Measurements from ENCODE around the gene RAPGEF1.
"Not testable (repeated sequence)": the region's sequence is repeated elsewhere in the genome, so short reads cannot be mapped to it uniquely, and the experiment has no call there.

RAPGEF1 gene, protein sequence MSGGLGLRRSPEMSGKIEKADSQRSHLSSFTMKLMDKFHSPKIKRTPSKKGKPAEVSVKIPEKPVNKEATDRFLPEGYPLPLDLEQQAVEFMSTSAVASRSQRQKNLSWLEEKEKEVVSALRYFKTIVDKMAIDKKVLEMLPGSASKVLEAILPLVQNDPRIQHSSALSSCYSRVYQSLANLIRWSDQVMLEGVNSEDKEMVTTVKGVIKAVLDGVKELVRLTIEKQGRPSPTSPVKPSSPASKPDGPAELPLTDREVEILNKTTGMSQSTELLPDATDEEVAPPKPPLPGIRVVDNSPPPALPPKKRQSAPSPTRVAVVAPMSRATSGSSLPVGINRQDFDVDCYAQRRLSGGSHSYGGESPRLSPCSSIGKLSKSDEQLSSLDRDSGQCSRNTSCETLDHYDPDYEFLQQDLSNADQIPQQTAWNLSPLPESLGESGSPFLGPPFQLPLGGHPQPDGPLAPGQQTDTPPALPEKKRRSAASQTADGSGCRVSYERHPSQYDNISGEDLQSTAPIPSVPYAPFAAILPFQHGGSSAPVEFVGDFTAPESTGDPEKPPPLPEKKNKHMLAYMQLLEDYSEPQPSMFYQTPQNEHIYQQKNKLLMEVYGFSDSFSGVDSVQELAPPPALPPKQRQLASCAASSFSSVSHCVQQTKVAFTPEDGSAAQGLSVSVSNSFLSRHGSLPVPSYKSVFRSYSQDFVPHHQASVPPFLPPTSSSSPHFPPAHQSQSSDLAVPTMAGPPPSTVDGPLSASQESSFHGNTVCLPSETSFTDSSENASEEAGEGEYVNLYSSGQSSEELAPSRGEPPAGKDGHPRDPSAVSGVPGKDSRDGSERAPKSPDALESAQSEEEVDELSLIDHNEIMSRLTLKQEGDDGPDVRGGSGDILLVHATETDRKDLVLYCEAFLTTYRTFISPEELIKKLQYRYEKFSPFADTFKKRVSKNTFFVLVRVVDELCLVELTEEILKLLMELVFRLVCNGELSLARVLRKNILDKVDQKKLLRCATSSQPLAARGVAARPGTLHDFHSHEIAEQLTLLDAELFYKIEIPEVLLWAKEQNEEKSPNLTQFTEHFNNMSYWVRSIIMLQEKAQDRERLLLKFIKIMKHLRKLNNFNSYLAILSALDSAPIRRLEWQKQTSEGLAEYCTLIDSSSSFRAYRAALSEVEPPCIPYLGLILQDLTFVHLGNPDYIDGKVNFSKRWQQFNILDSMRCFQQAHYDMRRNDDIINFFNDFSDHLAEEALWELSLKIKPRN (N-terminal part only)

DNA sequence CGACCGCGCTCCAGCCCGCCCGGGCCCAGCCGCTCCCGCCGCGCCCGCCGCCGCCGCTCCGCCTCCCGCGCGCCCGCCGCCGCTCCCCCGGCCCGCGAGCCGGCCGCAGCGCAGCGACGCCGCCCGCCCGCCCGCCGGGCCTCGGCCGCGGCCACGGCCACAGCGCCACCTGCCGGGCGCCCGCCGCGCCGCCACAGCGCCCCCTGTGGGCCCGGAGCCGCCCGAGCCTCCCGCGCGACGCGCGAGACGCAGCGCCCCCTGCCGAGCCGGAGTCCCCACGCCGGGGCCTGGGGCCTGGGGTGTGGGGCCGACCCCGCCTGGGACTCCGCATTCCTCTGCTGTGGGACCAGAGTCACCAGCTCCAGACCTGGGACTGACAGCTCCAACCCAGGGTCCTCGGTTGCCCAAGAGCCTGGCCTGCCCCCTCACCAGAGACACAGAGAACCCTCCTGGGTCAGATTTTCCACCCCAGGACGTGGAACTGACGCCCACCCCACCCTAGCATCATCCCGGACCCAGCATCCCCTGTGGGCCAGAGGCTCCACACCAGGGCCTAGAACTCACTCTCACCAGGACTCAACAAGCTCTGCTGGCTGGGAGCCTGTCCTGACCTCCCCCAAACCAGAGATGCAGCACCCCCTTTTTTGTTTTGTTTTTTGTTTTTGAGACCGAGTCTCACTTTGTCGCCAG, at the start of gene RAPGEF1:
RAPGEF1 (minus strand) TSS at position 118 of the 690 bp plus-strand sequence. CDS start 246 bp downstream, outside the sequence.
- no peak for DNase-seq (ENCODE audit: low spot score)

DNA sequence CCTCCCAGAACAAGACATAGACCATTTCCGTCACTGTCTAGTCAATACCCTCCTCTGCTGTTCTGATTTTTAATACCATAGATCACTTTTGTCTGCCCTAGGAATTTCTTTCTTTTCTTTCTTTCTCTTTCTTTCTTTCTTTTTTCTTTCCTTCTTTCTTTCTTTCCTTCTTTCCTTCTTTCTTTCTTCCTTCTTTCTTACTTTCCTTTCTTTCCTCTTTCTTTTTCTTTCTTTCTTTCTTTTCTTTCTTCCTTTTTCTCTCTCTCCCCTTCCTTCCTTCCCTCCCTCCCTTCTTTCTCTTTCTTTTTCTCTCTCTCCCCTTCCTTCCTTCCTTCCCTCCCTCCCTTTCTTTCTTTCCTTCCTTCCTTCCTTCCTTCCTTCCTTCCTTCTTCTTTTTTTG, 49.0 kb upstream of the RAPGEF1 start:
- DNase-seq (ENCODE audit: low spot score): no peak

DNA sequence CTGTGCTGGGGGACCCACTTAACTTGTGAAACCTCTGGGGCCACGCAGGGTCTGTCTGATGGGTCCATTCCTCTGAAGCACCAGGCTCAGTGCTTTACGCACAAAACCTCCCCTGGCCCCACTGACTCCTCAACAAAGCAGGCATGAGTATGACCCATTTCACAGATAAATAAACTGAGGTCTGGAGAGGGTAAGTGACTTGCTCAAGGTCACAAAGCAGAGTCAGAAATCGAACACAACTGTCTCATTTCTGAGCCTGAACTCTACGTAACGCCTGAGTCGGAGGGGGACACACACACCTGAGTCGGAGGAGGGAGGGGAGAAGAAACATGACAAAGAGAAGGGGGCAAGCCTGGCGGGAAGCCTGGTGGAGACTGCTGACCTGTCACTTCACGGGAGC, 48.0 kb upstream of the RAPGEF1 start:
- DNase-seq (ENCODE audit: low spot score): no peak

DNA sequence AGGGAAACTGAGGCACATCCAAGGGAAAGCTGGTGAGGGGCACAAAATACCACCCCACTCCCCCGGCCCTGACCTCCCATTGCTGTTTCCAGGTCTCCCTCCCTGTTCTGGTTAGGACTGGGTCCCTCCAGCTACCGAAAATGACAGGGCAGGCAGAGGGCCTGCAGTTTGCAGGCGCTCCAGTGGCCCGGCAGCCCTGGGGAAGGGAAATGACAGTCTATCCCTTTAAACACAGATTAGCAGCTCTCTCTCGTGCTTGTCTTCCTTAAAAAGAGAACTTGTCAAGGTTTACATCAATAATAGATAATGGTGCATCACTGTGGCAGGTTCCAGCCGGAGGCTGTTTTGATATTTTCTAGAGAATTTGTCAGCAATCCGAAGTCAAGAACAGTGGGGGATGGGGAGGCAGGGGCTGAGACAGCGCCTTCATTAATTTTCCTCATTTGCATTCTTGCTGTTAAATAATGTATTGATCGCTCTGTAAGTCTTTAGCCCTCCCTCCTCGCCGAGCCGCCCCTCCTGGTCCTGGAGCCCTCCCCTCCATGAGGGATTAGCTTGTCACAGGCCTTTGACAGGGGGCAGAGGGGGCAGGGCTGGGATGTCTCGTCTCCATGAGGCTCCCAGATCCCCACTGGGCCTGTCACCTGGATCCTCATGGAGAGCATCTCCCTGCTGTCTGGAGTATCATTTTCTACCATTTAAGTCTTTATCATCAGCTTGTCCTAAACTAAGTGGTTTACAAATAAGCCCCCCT, 45.0 kb upstream of the RAPGEF1 start:
- no peak for DNase-seq (ENCODE audit: low spot score)

DNA sequence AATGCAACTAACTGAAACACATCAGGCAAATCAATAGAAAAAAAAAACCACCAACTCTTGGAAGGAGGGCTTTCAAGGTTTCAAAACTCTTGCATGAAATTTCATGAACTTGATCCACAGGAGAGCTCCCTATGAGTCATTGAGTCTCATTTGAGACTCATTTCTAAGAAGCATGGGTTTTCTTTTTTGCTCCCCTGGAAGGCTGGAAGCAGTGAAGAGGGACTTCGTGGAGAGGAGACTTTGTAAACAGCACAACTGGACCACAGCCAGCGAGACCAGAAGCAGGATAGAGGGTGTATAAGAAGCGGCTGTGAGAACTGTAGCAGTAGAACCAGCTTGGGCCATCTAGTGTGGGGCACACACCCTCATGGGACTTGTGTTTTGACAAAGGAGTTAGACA, 41.2 kb upstream of the RAPGEF1 start:
- no peak for DNase-seq (ENCODE audit: low spot score)

DNA sequence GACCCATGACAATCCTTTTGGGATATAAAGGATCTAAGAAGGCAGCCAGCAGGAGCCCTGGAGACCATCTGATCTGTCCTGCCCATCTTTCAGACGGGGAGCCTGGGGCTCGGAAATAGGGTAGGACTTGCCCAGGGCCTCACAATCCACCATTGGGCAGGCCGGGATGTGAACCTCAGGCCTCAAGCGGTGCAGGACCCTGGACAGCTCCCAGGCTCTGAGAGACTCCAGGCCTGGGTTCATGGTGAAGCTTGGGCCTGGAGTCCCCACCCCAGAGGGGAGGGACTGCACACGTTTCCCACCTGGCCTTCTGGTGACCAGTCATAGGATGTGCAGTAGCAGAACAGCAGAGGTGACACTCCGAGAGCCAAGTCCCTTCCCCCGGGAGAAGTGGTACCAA, 36.6 kb upstream of the RAPGEF1 start:
- no peak for DNase-seq (ENCODE audit: low spot score)

DNA sequence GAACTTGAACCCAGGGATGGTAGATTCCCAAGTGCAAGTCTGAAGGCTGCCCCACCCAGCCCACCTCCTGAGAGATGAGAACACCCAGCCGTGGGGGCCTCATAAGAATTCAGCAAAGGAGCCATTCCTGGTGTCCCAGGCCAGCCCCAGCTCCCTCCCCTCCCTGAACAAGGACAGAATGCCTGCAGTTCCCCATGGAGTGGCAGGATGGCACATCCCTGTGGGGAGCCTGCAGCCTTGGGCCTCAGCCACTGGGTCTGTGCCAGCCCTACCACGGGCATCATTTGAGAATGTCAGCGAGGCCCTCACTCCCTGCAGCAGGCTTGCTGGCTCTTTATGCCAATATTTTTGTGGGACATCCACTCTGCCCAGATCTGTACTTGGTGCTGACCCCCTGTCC, 36.2 kb upstream of the RAPGEF1 start:
- DNase-seq (ENCODE audit: low spot score): no peak

DNA sequence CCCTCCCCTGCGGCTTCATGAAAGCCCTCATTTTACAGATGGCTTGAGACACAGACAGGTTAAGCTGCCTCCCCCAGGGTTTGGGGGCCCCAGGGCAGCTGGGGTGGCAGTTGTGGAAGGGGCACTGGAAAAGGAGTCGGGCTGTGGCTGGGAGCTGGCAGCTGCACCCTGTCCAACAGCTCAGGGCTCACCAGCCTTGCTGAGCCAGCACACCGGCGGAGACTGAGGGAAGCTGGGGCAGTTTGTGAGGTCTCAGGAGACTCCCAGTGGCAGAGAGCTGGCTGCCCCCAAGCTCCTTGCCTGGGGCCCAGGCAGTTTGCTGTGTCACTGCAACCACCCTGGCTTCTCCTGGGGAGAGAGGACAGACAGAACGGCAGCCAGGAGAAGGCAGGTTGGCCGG, 34.8 kb upstream of the RAPGEF1 start:
- no peak for DNase-seq (ENCODE audit: low spot score)

DNA sequence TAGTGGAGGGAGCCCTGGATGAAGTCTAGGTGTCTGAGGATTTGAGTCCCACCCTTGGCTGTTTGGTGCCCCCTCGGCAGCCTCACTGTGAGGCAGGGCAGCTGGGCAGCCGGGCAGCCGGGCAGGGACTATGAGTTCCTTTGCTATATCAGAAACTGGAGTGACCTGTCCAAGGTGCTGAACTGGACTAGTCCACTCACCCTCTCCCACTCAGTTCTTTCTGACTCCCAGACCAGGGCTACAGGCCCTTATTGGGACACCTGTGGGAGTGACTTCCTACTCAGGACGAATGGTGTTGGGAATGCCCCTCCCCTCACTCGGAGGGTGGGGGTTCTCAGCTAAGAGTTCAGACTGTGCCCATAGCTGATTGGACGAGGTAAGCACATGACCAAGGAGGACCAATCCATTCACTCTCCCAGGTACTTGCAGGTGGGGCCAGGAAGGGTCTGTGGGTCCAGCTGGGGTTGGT, 34.1 kb upstream of the RAPGEF1 start:
- DNase-seq (ENCODE audit: low spot score): peak; percentile 45

DNA sequence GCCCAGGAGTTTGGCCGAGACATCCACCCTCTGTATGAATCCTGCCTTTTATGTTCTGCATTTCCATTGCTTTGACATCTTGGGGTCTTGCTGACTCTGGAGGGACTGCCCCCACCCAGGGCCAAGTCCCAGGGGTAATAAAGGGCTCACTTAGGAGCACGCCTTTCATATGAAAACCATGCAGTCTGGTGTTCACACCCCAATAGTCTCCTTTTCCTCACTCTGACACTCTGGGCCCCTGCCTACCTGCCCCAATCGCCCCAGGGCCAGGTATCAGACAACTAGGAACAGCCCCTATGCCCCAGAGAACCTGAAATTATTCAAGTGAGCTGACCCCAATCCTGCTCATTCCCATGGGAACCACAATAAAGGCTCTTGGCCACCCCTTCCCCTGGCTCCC, 33.1 kb upstream of the RAPGEF1 start:
- no peak for DNase-seq (ENCODE audit: low spot score)

DNA sequence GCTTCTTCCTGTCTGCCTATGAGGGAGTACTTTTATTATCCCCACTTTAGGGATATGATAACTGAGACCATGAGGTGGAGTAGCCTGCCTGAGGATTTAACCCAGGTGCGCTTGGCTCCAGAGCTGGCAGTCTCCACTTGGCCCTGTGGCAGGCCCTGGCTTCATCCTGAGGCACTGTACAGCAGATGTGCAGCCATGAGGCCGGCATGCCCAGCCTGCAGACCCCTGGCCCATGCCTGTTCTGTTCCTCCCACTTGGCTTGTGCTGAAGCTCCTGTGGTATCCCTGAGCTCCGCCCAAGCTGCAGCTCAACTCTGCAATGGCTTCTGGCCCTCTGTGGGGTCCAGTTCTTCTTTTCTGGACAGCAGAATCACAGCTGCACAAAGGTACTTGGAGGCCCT, 31.8 kb upstream of the RAPGEF1 start:
- DNase-seq (ENCODE audit: low spot score): no peak

DNA sequence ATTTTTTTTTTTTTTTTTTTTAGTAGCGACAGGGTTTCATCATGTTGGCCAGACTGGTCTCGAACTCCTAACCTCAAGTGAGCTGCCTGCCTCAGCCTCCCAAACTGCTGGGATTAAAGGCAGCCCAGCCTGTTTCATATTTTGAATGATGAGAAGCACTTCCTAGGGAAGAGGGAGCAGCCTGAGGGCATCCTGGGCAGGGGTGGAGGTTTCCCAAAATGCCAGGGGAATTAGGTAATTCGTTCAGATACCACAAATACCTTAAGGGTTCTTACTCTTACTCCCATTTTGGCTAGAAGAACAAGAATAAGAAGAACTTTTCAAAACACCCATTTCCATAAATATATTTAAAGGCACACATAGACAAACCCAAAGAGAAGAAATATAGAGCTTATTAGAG, 29.5 kb upstream of the RAPGEF1 start:
- no peak for DNase-seq (ENCODE audit: low spot score)

DNA sequence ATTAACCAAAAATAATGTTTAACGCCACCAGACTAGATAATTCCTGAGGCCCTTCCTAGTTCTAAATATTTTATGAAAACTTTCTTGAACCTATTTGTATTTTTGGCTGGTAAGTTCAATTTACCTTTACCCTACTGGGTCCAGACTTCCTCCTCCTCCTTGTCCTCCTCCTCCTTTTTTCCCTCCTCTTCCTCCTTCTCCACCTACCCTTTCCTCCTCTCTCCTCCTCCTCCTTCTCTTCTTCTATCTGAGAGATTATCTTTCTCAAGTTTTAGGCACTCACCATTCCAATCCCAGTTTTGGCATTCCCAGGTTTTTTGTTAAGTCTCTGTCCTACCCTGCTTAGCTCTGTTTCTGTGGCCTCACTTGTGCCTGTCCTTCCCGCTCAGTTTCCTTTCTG, 24.7 kb upstream of the RAPGEF1 start:
- no peak for DNase-seq (ENCODE audit: low spot score)

DNA sequence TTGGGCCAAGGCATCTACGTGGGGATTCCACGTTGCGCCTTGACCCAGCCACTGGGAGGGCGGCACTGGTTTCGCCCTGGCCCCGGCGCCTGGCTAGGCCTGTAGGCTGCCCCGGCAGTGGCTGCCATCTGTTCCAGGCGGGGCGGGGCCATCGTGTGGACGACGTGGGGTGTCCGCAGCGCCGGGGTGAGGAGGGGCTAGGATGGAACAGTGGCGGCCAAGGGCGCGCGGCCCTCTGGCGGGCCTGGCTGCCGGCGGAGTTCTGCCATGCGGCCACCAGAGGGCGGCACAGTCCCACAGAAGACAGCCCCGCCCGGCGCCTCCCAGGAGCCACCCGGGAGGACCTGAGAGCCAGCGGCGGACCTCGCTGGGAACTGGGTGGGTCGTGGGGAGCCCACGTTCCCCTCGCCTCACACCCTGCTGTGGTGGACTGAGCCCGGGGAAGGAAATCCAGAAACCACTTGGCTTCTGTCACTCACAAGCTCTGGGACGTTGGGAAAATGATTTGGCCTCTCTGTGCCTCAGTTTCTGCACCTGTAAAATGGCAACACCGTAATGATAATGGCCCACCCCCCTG, 22.6 kb upstream of the RAPGEF1 start:
- peak; percentile 42 for DNase-seq (ENCODE audit: low spot score)

DNA sequence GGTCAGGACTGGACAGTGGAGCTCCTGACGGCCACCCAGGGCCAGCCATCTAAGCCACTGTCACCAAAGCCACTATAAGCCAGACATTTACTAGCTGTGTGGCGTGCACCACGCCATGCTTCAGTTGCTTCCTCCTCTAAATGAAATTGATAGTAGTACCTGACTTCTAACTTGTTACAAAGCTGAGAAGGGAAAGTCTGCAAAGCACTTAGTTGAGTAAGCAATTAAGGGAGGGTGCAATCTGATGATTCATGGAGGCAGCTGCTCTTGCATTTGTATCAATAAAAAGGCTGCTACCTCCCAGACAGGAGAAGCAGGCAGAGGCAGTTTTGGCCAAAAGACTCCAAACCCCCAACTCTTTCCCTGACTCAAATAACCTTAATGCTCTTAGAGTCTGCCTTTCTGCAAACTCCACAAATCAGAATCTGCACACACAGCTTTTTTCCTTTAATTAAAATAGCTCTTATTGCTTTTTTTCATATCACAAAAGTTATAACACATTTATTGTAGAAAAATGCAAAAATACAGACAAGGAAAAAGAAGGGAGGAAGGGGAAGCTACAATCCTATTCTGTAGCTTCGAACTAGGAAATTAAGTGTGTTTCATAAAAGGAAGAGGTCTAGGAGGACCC, 19.3 kb upstream of the RAPGEF1 start:
- DNase-seq (ENCODE audit: low spot score): no peak

DNA sequence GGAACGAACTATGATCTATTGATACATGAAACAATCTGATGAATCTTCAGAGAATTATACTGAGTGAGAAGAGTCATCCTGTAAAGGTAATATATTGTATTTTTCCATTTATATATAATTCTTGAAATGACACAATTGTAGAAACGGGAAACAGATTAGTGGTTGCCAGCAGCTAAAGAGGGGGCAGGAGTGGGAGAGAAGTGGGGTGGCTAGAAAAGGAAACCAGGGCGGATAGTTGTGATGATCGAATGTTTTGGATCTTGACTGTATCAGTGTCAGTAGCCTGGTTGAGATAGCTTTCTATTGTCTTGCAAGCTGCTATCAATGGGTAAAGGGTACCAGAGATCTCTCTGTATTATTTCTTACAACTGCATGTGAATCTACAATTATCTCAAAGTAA, 17.7 kb upstream of the RAPGEF1 start:
- no peak for DNase-seq (ENCODE audit: low spot score)

DNA sequence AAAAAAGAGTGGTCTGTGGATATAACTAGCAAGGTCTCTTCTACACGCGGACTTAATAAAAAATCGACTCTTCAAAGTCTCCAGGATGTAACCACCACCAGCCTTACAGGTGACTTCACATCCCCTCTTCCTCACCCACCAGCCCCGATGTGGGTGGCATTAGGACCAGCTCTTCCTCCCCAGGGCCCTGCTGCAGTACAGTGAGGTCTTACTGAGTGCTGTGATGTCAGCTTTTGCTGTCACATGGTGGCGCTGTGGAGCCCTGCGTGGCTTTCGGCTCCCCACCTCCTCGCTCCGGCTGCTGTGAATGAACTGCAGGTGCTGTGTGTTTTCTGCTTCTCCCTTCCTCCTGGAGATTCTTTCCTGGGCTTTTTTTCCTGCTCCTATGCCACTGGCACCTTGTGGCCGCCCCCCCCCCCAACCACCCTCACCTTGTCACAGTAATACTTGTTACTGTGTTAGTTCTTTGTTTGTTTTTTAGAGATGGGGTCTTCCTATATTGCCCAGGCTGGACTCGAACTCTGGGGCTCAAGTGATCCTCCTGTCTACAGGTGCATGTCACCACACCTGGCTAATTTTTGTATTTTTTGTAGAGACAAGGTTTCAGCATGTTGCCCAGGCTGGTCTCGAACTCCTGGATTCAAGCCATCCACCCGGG, 15.8 kb upstream of the RAPGEF1 start:
- peak; percentile 75 for DNase-seq (ENCODE audit: low spot score)

DNA sequence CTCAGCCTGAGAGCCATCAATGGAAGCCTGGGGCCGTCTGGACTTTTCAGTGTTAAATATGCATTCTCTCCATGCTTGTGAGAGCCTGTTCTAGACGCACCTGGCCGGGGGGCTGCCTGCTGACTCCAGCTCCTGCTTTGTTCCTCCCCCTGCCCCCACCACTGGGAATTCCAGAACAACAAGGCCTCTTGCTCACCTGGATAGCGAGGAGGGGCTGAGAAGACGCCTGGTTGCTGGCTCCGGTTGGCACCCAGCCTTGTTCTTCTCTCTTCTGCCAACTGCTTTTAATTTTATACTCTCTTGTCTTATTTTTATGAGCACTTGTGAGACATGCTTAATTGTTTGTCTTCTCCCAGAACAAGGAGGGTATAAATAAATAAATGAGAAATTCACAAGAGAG, 15.0 kb upstream of the RAPGEF1 start:
- DNase-seq (ENCODE audit: low spot score): no peak

DNA sequence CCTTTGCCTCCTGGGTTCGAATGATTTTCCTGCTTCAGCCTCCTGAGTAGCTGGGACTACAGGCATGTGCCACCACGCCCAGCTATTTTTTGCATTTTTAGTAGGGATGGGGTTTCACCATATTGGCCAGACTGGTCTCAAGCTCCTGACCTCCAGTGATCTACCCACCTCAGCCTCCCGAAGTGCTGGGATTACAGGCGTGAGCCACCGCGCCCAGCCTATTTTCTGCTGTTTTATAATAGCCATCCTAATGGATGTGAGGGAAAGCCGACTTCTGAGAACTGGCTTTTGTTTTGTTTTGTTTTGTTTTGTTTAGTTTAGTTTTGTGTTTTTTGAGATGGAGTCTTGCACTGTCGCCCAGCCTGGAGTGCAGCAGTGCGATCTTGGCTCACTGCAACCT, 13.9 kb upstream of the RAPGEF1 start:
- not testable (repeated sequence) for DNase-seq (ENCODE audit: low spot score)

Measured in pons (tissue), 1 donor.